ENCODE measurements around the gene C19orf12. TPM values are rescaled to one million over a fixed set of nuclear protein-coding genes. Genes with fewer than 3 reads are reported as not detected.

Gene C19orf12
- total RNA-seq, 1 experiment from 2014 or later = 15.5 TPM

GRCh38 chr19:29745253-29745652 is 30.2 kb upstream of the C19orf12 start:
- H3K27ac Mint-ChIP-seq = no peak overlapping the region

GRCh38 chr19:29743681-29744080 is 28.6 kb upstream of the C19orf12 start:
- no peaks in the 10 kb centered on the region for H3K9me3 Mint-ChIP-seq
- no peaks in the 10 kb centered on the region; the same call in 1 of the 2 replicates for H3K27me3 Mint-ChIP-seq (ENCODE audit: low read depth)
- DNase-seq (ENCODE audit: low spot score) (no peak), ATAC-seq (no peak)
- POLR2A ChIA-PET = interaction anchor here (0.7 kb wide), 1 partner anchor 422 kb away, joined by 3 read pairs; no protein-coding TSS in a partner anchor
- no peaks in the 10 kb centered on the region for H3K4me1 Mint-ChIP-seq
- no peak overlapping the region for H3K27ac Mint-ChIP-seq
- CTCF ChIA-PET = interaction anchor here (0.6 to 7.3 kb wide), 10 partner anchors 13 to 133 kb away, joined by 3 to 45 read pairs (median 6); no protein-coding TSS in a partner anchor
- H3K4me3 Mint-ChIP-seq = no peak overlapping the region
- TF ChIP-seq CDX4 (CRISPR knock-in tag; IDR thresholded peaks at IDR 0.05; ENCODE audit: borderline replicate concordance) = no peak
- no peak for TF ChIP-seq JAZF1 (CRISPR knock-in tag; IDR thresholded peaks at IDR 0.05)
- TF ChIP-seq CTCF (IDR thresholded peaks at IDR 0.05) = no peak
- no peak for TF ChIP-seq MXD4 (CRISPR knock-in tag; IDR thresholded peaks at IDR 0.05; ENCODE audit: borderline replicate concordance)
- no peak for TF ChIP-seq ZNF281 (CRISPR knock-in tag; IDR thresholded peaks at IDR 0.05)
- no peak for TF ChIP-seq PRRX2 (CRISPR knock-in tag; IDR thresholded peaks at IDR 0.05)
- TF ChIP-seq AFF4 (CRISPR knock-in tag; IDR thresholded peaks at IDR 0.05; ENCODE audit: borderline replicate concordance) = no peak
- no peak for TF ChIP-seq ATF2 (CRISPR knock-in tag; IDR thresholded peaks at IDR 0.05; ENCODE audit: borderline replicate concordance, low read depth)
- H3K36me3 Mint-ChIP-seq = no peaks in the 10 kb centered on the region

More at GRCh38 chr19:29745253-29745652, 30.2 kb upstream of the C19orf12 start:
- DNase-seq (ENCODE audit: low spot score) (peak; percentile 69), ATAC-seq (peak; percentile 98)
- no peaks in the 10 kb centered on the region for H3K9me3 Mint-ChIP-seq
- no peaks in the 10 kb centered on the region; the same call in 1 of the 2 replicates for H3K27me3 Mint-ChIP-seq (ENCODE audit: low read depth)
- H3K36me3 Mint-ChIP-seq = no peaks in the 10 kb centered on the region
- no peak for TF ChIP-seq ZNF263 (CRISPR knock-in tag; IDR thresholded peaks at IDR 0.05; ENCODE audit: low read depth)
- TF ChIP-seq GTF2I (CRISPR knock-in tag; conservative IDR thresholded peaks at IDR 0.05) = 0 out of 2 replicates have a peak, but pooled peaks have one; percentile 23
- peak; percentile 68; the same call in 1 of the 2 replicates for TF ChIP-seq ZNF121 (CRISPR knock-in tag; IDR thresholded peaks at IDR 0.05)
- no peak overlapping the region for H3K4me3 Mint-ChIP-seq
- POLR2A ChIA-PET = no interaction called here
- no peaks in the 10 kb centered on the region for H3K4me1 Mint-ChIP-seq
- CTCF ChIA-PET = interaction anchor here (0.5 to 7.3 kb wide), 13 partner anchors 10 to 127 kb away, joined by 3 to 45 read pairs (median 7); no protein-coding TSS in a partner anchor
